HepG2 (cell line): Measurements from ENCODE around the gene HOXA13. TPM values are rescaled to one million over a fixed set of nuclear protein-coding genes. Genes with fewer than 3 reads are reported as not detected.

Experiments
- ATAC-seq: fragments of 200-7000 bp; cut with Tn5 transposase; 3 replicates; pipeline ENCODE4 v1.9.1; 2020; ENCODE audit warnings: mild to moderate bottlenecking, moderate library complexity
- BruUV-seq: library from RNA; stranded (reverse); fragments of 400-500 nt; replicated peaks from 2 replicates; lab custom pipeline; 2021; lab: Mats Ljungman, UMichigan
- CTCF ChIA-PET: fragments of 300-600 bp; formaldehyde crosslinking; extraction: SDS; loops from one replicate; lab custom pipeline; 2021; ENCODE audit warnings: low total read pairs, inconsistent platforms, low intra/inter-chr PET ratio; lab: Yijun Ruan, JAX
- POLR2A ChIA-PET: fragments of 350-600 bp; sonication (Branson Sonifier 250); formaldehyde crosslinking; loops from one replicate; lab custom pipeline; 2020; ENCODE audit warnings: antibody characterized with exemption, inconsistent platforms; lab: Yijun Ruan, JAX
- DNase-seq: peaks from one replicate; pipeline ENCODE4 v3.0.0-alpha.2; 2015; ENCODE audit warnings: low spot score
- FAIRE-seq: peaks from 3 replicates; lab custom pipeline; 2011; peaks lifted over from hg19 to GRCh38; lab: Jason Lieb, UNC
- H2AFZ ChIP-seq: one replicate; pipeline ENCODE4 v1.6.1; 2011; ENCODE audit warnings: low read length, inconsistent platforms
- H3K27ac ChIP-seq: fragments of 300-600 bp; 3 replicates; pipeline ENCODE4 v1.8.0; 2011; ENCODE audit warnings: mixed run types, mild to moderate bottlenecking, mixed read lengths, low read length, inconsistent platforms; ENCODE audit not compliant: insufficient read depth; ENCODE audit errors: extremely low read length
- H3K27me3 ChIP-seq, 2 experiments: fragments of 200-600 bp in 1 of 2; 2 replicates in 1 of 2; 3 replicates in 1 of 2; pipeline versions ENCODE4 v1.6.0 to v1.8.0; 2011; ENCODE audit warnings: low read length in 2 of 2, mild to moderate bottlenecking in 2 of 2, moderate library complexity in 2 of 2, inconsistent platforms in 1 of 2; ENCODE audit not compliant: insufficient read depth in 2 of 2, control insufficient read depth in 1 of 2
- H3K36me3 ChIP-seq, 2 experiments: fragments of 200-600 bp in 1 of 2; replicated peaks in 1 of 2; 2 replicates in 1 of 2; 3 replicates in 1 of 2; pipeline versions ENCODE4 v1.5.1 to v1.8.0; 2011; ENCODE audit warnings: low read length in 2 of 2, inconsistent platforms in 1 of 2; ENCODE audit not compliant: insufficient read depth in 2 of 2, control insufficient read depth in 1 of 2
- H3K4me1 ChIP-seq: 2 replicates; pipeline ENCODE4 v1.5.1; 2012; ENCODE audit warnings: low read length, inconsistent platforms; ENCODE audit not compliant: insufficient read depth
- H3K4me2 ChIP-seq: 2 replicates; pipeline ENCODE4 v1.6.0; 2011; ENCODE audit warnings: low read depth, low read length, inconsistent platforms
- H3K4me3 ChIP-seq, 3 experiments: fragments of 200-600 bp in 1 of 3; sonication (generic), shearing (Covaris generic) in 1 of 3; replicated peaks in 1 of 3; 2 replicates each; pipeline ENCODE4 v1.5.1; 2011 to 2016; ENCODE audit warnings: low read length in 3 of 3, inconsistent platforms in 2 of 3, low read depth in 2 of 3, mild to moderate bottlenecking in 2 of 3, control low read depth in 1 of 3, mixed read lengths in 1 of 3; ENCODE audit not compliant: insufficient read depth in 1 of 3
- H3K79me2 ChIP-seq: one replicate; pipeline ENCODE4 v1.6.1; 2011; ENCODE audit warnings: low read length, inconsistent platforms; ENCODE audit not compliant: insufficient read depth
- H3K9ac ChIP-seq: 2 replicates; pipeline ENCODE4 v1.6.0; 2011; ENCODE audit warnings: mild to moderate bottlenecking, low read depth, low read length, inconsistent platforms; ENCODE audit not compliant: insufficient read depth
- H3K9me3 ChIP-seq: 2 replicates; pipeline ENCODE4 v1.5.1; 2012; ENCODE audit warnings: mild to moderate bottlenecking, low read length
- H4K20me1 ChIP-seq: 2 replicates; pipeline ENCODE4 v1.6.0; 2011; ENCODE audit warnings: inconsistent platforms, mild to moderate bottlenecking, low read length, moderate library complexity; ENCODE audit not compliant: insufficient read depth
- CHD2 ChIP-seq: IDR thresholded peaks from 2 replicates; pipeline ENCODE4 v1.6.1; 2011; ENCODE audit warnings: low read depth, low read length, improper control_type of control experiment
- E2F1 ChIP-seq: sonication (generic); formaldehyde crosslinking; IDR thresholded peaks from 2 replicates; pipeline ENCODE4 v1.5.0; 2020; ENCODE audit warnings: missing genetic modification reagents
- ELF3 ChIP-seq: IDR thresholded peaks from 2 replicates; pipeline ENCODE4 v1.6.1; 2016; ENCODE audit warnings: missing genetic modification reagents, missing compliant biosample characterization
- PHB2 ChIP-seq: fragments of 450-650 bp; IDR thresholded peaks from 2 replicates; pipeline ENCODE4 v1.6.1; 2018; ENCODE audit not compliant: partially characterized antibody
- PITX1 ChIP-seq: sonication (generic); formaldehyde crosslinking; IDR thresholded peaks from 2 replicates; pipeline ENCODE4 v1.5.1; 2020; ENCODE audit warnings: mild to moderate bottlenecking, missing genetic modification reagents
- RBFOX2 ChIP-seq: fragments of 200-400 bp; formaldehyde crosslinking; IDR thresholded peaks from 2 replicates; pipeline ENCODE4 v1.6.1; 2017; ENCODE audit warnings: low read depth, mild to moderate bottlenecking, low read length
- TAF15 ChIP-seq: fragments of 200-400 bp; formaldehyde crosslinking; IDR thresholded peaks from one replicate; pipeline ENCODE4 v1.6.1; 2018; ENCODE audit warnings: mild to moderate bottlenecking, low read depth, low read length; ENCODE audit not compliant: poor library complexity, severe bottlenecking
- TCF7L2 ChIP-seq: IDR thresholded peaks from 2 replicates; pipeline ENCODE4 v1.6.1; 2011; ENCODE audit warnings: mild to moderate bottlenecking, low read depth, low read length, moderate library complexity
- TFDP1 ChIP-seq: IDR thresholded peaks from 2 replicates; pipeline ENCODE4 v1.6.1; 2016; ENCODE audit warnings: missing compliant biosample characterization, missing genetic modification reagents, borderline replicate concordance
- ZMYM4 ChIP-seq: sonication (generic); formaldehyde crosslinking; IDR thresholded peaks from 2 replicates; pipeline ENCODE4 v1.8.1; 2023; ENCODE audit warnings: mild to moderate bottlenecking, missing genetic modification reagents
- ZNF225 ChIP-seq: sonication (generic); formaldehyde crosslinking; IDR thresholded peaks from 2 replicates; pipeline ENCODE4 v1.4.0; 2020; ENCODE audit warnings: mild to moderate bottlenecking, missing genetic modification reagents
- ZNF576 ChIP-seq: sonication (generic); formaldehyde crosslinking; IDR thresholded peaks from 2 replicates; pipeline ENCODE4 v1.4.0; 2020; ENCODE audit warnings: mild to moderate bottlenecking, missing genetic modification reagents
- ZNF713 ChIP-seq: sonication (generic); formaldehyde crosslinking; IDR thresholded peaks from 2 replicates; pipeline ENCODE4 v1.4.0; 2020; ENCODE audit warnings: mild to moderate bottlenecking, missing genetic modification reagents
- ZNF749 ChIP-seq: sonication (generic); formaldehyde crosslinking; IDR thresholded peaks from 2 replicates; pipeline ENCODE4 v1.8.0; 2022; ENCODE audit warnings: mild to moderate bottlenecking, missing genetic modification reagents, moderate library complexity, borderline replicate concordance
- ZUFSP ChIP-seq: sonication (generic); formaldehyde crosslinking; IDR thresholded peaks from 2 replicates; pipeline ENCODE4 v1.9.0; 2021; ENCODE audit warnings: missing genetic modification reagents, mild to moderate bottlenecking, borderline replicate concordance
- WGBS: methylation state at CpG from one replicate; pipeline ENCODE4 v1.1.6; 2017; ENCODE audit warnings: low lambda C conversion rate; 5-methylcytosine and 5-hydroxymethylcytosine counted together
- in situ Hi-C: cut with HindIII; loops from 2 replicates; pipeline ENCODE4 v1.10.0; 2017; ENCODE audit warnings: low pct_unique_long_range_greater_than_20kb; ENCODE audit not compliant: extremely low pct_ligation_motif_present
- intact Hi-C: fragments of 100-400 bp; cut with micrococcal nuclease; formaldehyde crosslinking; loops from one replicate; pipeline ENCODE4 v1.10.0; 2022; ENCODE audit not compliant: unreplicated experiment
- polyA plus RNA-seq, 8 experiments: library from polyadenylated mRNA; depleted of rRNA in 3 of 8; stranded (reverse) in 7 of 8; unstranded in 1 of 8; fragments of >200 nt; fragmentation: Illumina TruSeq in 4 of 8; extraction: Trizol in 4 of 8; gene quantifications; 2 replicates each; pipeline versions ENCODE4 v1.2.1 to v1.2.3, GENCODE V29; 2011 to 2016; ENCODE audit warnings: low read depth in 4 of 8, missing spikeins in 1 of 8, mixed read lengths in 1 of 8; ENCODE audit not compliant: insufficient read depth in 1 of 8
- total RNA-seq, 5 experiments: library from RNA; depleted of rRNA; stranded (reverse); fragments of >200 nt; fragmentation: Illumina TruSeq; extraction: Trizol; gene quantifications; 2 replicates each; pipeline ENCODE4 v1.2.3, GENCODE V29; 2016; ENCODE audit warnings: low read depth in 1 of 5

Gene HOXA13
- total and polyA plus RNA-seq, 2 of the 13 experiments (the other 11 are each of a cell fraction or from before 2014, with no cell fraction given) = 0.01 to 0.04 TPM

- in situ Hi-C loops = no loop called here
- no peak for ATAC-seq
These were observed 13.7 kb upstream of the HOXA13 start for GRCh38 chr7:27213433-27214238.

More at GRCh38 chr7:27213433-27214238, 13.7 kb upstream of the HOXA13 start:
- Histone ChIP-seq H3K4me1 (peaks cover 15% of the 10 kb centered on the region), H3K9me3 (no peaks in the 10 kb centered on the region), H3K9ac (no peak overlapping the region), H2AFZ (no peak overlapping the region), H3K27ac (no peak overlapping the region), H3K4me3 (no peak overlapping the region), H4K20me1 (no peaks in the 10 kb centered on the region), H3K4me2 (no peak overlapping the region), H3K36me3 (no peaks in the 10 kb centered on the region), H3K27me3 (peaks cover 3 to 68% of the 10 kb centered on the region in 2 experiments; a peak in 4 of 5 replicates), H3K79me2 (no peaks in the 10 kb centered on the region)
- BruUV-seq = no TSS peak
- intact Hi-C loops = loop anchor here (5.0 kb wide), 1 partner anchor 809 kb away; no protein-coding TSS in a partner anchor
- WGBS = 68% methylated on average over 30 of the region's 50 CpGs
- no peak for TF ChIP-seq PITX1 (CRISPR knock-in tag)
- TF ChIP-seq ZNF225 = no peak
- no peak for TF ChIP-seq ZUFSP (CRISPR knock-in tag)
- TF ChIP-seq ELF3 (CRISPR knock-in tag) = no peak
- TF ChIP-seq RBFOX2 = no peak
- no peak for TF ChIP-seq ZMYM4 (CRISPR knock-in tag)
- TF ChIP-seq PHB2 = no peak
- no peak for TF ChIP-seq E2F1 (CRISPR knock-in tag)
- TF ChIP-seq ZNF749 = no peak
- no peak for TF ChIP-seq TCF7L2
- TF ChIP-seq ZNF713 = no peak
- TF ChIP-seq TFDP1 (CRISPR knock-in tag) = no peak
- no peak for TF ChIP-seq TAF15
- TF ChIP-seq CHD2 = no peak
- TF ChIP-seq ZNF576 (CRISPR knock-in tag) = no peak
- DNase-seq (no peak), FAIRE-seq (no peak)
- ChIA-PET POLR2A (no interaction called here), CTCF (no interaction called here)
